ENCODE results near the gene ACVR2B.
"Not testable (repeated sequence)": the region's sequence is repeated elsewhere in the genome, so short reads cannot be mapped to it uniquely, and the experiment has no call there.

DNA sequence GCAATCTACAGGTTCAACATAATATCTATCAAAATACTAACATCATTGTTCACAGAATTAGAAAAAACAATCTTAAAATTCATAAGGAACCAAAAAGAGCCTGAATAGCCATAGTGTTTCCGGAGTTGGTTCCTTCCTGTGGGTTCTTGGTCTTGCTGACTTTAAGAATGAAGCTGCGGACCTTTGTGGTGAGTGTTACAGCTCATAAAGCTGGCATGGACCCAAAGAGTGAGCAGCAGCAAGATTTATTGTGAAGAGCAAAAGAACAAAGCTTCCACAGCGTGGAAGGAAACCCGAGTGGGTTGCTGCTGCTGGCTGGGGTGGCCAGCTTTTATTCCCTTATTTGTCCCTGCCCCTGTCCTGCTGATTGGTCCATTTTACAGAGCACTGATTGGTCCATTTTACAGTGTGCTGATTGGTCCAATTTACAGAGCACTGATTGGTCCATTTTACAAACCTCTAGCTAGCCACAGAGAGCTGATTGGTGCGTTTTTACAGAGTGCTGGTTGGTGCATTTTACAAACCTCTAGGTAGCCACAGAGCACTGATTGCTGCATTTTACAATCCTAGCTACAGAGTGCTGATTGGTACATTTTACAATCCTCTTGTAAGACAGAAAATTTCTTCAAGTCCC lies 15.1 kb upstream of the ACVR2B start:
- TF ChIP-seq, protein P1, sequence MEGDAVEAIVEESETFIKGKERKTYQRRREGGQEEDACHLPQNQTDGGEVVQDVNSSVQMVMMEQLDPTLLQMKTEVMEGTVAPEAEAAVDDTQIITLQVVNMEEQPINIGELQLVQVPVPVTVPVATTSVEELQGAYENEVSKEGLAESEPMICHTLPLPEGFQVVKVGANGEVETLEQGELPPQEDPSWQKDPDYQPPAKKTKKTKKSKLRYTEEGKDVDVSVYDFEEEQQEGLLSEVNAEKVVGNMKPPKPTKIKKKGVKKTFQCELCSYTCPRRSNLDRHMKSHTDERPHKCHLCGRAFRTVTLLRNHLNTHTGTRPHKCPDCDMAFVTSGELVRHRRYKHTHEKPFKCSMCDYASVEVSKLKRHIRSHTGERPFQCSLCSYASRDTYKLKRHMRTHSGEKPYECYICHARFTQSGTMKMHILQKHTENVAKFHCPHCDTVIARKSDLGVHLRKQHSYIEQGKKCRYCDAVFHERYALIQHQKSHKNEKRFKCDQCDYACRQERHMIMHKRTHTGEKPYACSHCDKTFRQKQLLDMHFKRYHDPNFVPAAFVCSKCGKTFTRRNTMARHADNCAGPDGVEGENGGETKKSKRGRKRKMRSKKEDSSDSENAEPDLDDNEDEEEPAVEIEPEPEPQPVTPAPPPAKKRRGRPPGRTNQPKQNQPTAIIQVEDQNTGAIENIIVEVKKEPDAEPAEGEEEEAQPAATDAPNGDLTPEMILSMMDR (IDR thresholded peaks at IDR 0.05): not testable (repeated sequence)
- TF ChIP-seq POLR2AphosphoS5, POLR2A, EP300 (IDR thresholded peaks at IDR 0.05): not testable (repeated sequence)

Measured in stomach (tissue), 4 donors.